Breast epithelium (tissue), 4 donors: ENCODE results near the gene DYRK1A. TPM values are rescaled to one million over a fixed set of nuclear protein-coding genes. Genes with fewer than 3 reads are reported as not detected.

ENCODE experiments used
- DNase-seq, 2 donors: peaks; one replicate each; pipeline ENCODE4 v3.0.0-alpha.2; 2019; ENCODE audit warnings: low spot score in 2 of 2
- H3K27ac ChIP-seq, 2 donors: fragments of 200-600 bp; sonication (generic) in 1 of 2; one replicate each; pipeline ENCODE4 v1.5.1; 2016 to 2019; ENCODE audit warnings: mild to moderate bottlenecking in 1 of 2
- H3K27me3 ChIP-seq, 2 donors: fragments of 200-600 bp; sonication (generic) in 1 of 2; one replicate each; pipeline versions ENCODE4 v1.5.1 to v1.6.0; 2017 to 2019; ENCODE audit warnings: control low read depth in 1 of 2, mild to moderate bottlenecking in 1 of 2
- H3K36me3 ChIP-seq: fragments of 200-600 bp; one replicate; pipeline ENCODE4 v1.5.1; 2019
- H3K4me1 ChIP-seq, 2 donors: fragments of 200-600 bp; sonication (generic); one replicate each; pipeline ENCODE4 v1.5.1; 2016 to 2019; ENCODE audit warnings: control low read depth in 1 of 2
- H3K4me3 ChIP-seq, 3 donors: fragments of 200-600 bp; sonication (generic); 1 replicate in 2 of 3; 2 replicates in 1 of 3; pipeline ENCODE4 v1.5.1; 2016 to 2019; ENCODE audit warnings: mild to moderate bottlenecking in 3 of 3, moderate library complexity in 2 of 3
- H3K9me3 ChIP-seq, 2 donors: fragments of 200-600 bp; sonication (generic) in 1 of 2; one replicate each; pipeline ENCODE4 v1.5.1; 2016 to 2019; ENCODE audit warnings: control low read depth in 1 of 2
- CTCF ChIP-seq, 3 donors: fragments of 450-650 bp; IDR thresholded peaks; one replicate each; pipeline ENCODE4 v1.5.1; 2016 to 2017; ENCODE audit warnings: antibody characterized with exemption in 3 of 3, mild to moderate bottlenecking in 3 of 3, moderate library complexity in 3 of 3
- POLR2A ChIP-seq: fragments of 450-650 bp; IDR thresholded peaks from one replicate; pipeline ENCODE4 v1.6.1; 2016; ENCODE audit warnings: antibody characterized with exemption, mild to moderate bottlenecking, moderate library complexity
- POLR2AphosphoS5 ChIP-seq, 3 donors: sonication (generic); formaldehyde crosslinking; IDR thresholded peaks; one replicate each; pipeline ENCODE4 v1.6.1; 2017; ENCODE audit warnings: antibody characterized with exemption in 3 of 3
- intact Hi-C: fragments of 100-400 bp; cut with DNase I; formaldehyde crosslinking; loops from one replicate; pipeline ENCODE4 v1.15.1; 2023; ENCODE audit warnings: low total_unique reads
- total RNA-seq, 3 donors: library from RNA; depleted of rRNA; stranded (reverse); fragments of >200 nt; gene quantifications; one replicate each; pipeline ENCODE4 v1.1.0, GENCODE V29; 2016

DYRK1A gene
- total RNA-seq, 3 donors from 2014 or later = 71.7 to 138 (median 93.1) TPM

- DNase-seq = no peak
- intact Hi-C loops = no loop called here
- H3K4me1 ChIP-seq = no peaks in the 10 kb centered on the region
- no peak for TF ChIP-seq CTCF (IDR thresholded peaks at IDR 0.05)
- TF ChIP-seq POLR2AphosphoS5 (IDR thresholded peaks at IDR 0.05) = no peak
- TF ChIP-seq POLR2A = no peak
- peaks cover 15% of the 10 kb centered on the region for H3K36me3 ChIP-seq
- no peak overlapping the region for H3K27ac ChIP-seq
- H3K9me3 ChIP-seq = peaks cover 0 to 9% of the 10 kb centered on the region in 2 donors
- no peaks in the 10 kb centered on the region for H3K27me3 ChIP-seq
- no peak overlapping the region for H3K4me3 ChIP-seq
These were observed 136.4 kb downstream of the DYRK1A start for GRCh38 chr21:37502947-37503346.

GRCh38 chr21:37503848-37504467, 137.4 kb downstream of the DYRK1A start:
- Histone ChIP-seq H3K4me3 (no peak overlapping the region), H3K4me1 (no peaks in the 10 kb centered on the region), H3K36me3 (peaks cover 15% of the 10 kb centered on the region), H3K27me3 (no peaks in the 10 kb centered on the region), H3K27ac (no peak overlapping the region), H3K9me3 (peaks cover 0 to 9% of the 10 kb centered on the region in 2 donors)
- no peak for DNase-seq
- TF ChIP-seq CTCF (IDR thresholded peaks at IDR 0.05) (no peak), POLR2AphosphoS5 (IDR thresholded peaks at IDR 0.05) (no peak), POLR2A (no peak)
- intact Hi-C loops = no loop called here

GRCh38 chr21:37505963-37506362, 139.4 kb downstream of the DYRK1A start:
- Histone ChIP-seq H3K4me3 (no peak overlapping the region), H3K4me1 (no peaks in the 10 kb centered on the region), H3K27ac (no peak overlapping the region), H3K27me3 (no peaks in the 10 kb centered on the region), H3K36me3 (peaks cover 15% of the 10 kb centered on the region), H3K9me3 (peaks cover 0 to 9% of the 10 kb centered on the region in 2 donors)
- DNase-seq = no peak
- TF ChIP-seq POLR2AphosphoS5 (IDR thresholded peaks at IDR 0.05) (no peak), POLR2A (no peak), CTCF (IDR thresholded peaks at IDR 0.05) (no peak)
- intact Hi-C loops = no loop called here

- Histone ChIP-seq H3K4me3 (no peak overlapping the region), H3K36me3 (peaks cover 15% of the 10 kb centered on the region), H3K4me1 (no peaks in the 10 kb centered on the region), H3K27me3 (no peaks in the 10 kb centered on the region), H3K9me3 (peaks cover 0 to 8% of the 10 kb centered on the region in 2 donors), H3K27ac (no peak overlapping the region)
- no peak for DNase-seq
- intact Hi-C loops = no loop called here
- no peak for TF ChIP-seq POLR2A
- no peak for TF ChIP-seq POLR2AphosphoS5 (IDR thresholded peaks at IDR 0.05)
- no peak for TF ChIP-seq CTCF (IDR thresholded peaks at IDR 0.05)
These were observed 141.1 kb downstream of the DYRK1A start for GRCh38 chr21:37507716-37508115.

GRCh38 chr21:37508341-37508740, 141.8 kb downstream of the DYRK1A start:
- Histone ChIP-seq H3K36me3 (peaks cover 15% of the 10 kb centered on the region), H3K27me3 (no peaks in the 10 kb centered on the region), H3K27ac (no peak overlapping the region), H3K4me1 (no peaks in the 10 kb centered on the region), H3K4me3 (no peak overlapping the region), H3K9me3 (peaks cover 0 to 2% of the 10 kb centered on the region in 2 donors)
- intact Hi-C loops = no loop called here
- TF ChIP-seq CTCF (IDR thresholded peaks at IDR 0.05) = no peak
- TF ChIP-seq POLR2A = no peak
- TF ChIP-seq POLR2AphosphoS5 (IDR thresholded peaks at IDR 0.05) = no peak
- no peak for DNase-seq
